Psoas muscle (tissue), 8 donors: ENCODE data around the gene PPP5C. TPM values are rescaled to one million over a fixed set of nuclear protein-coding genes. Genes with fewer than 3 reads are reported as not detected.

ENCODE experiments used
- ATAC-seq, 4 donors: fragments of 200-7000 bp; cut with Tn5 transposase; one replicate each; pipeline ENCODE4 v1.9.1; 2020; ENCODE audit warnings: moderate library complexity in 3 of 4, mild to moderate bottlenecking in 2 of 4
- DNase-seq, 2 donors: peaks; one replicate each; pipeline ENCODE4 v3.0.0-alpha.2; 2020
- H3K27ac ChIP-seq: fragments of 200-600 bp; one replicate; pipeline ENCODE4 v1.8.0; 2022
- H3K27me3 ChIP-seq, 3 donors: fragments of 200-600 bp in 1 of 3; one replicate each; pipeline versions ENCODE4 v1.6.1 to v1.8.0; 2013 to 2022; ENCODE audit warnings: low read length in 2 of 3, mild to moderate bottlenecking in 2 of 3, moderate library complexity in 1 of 3; ENCODE audit not compliant: insufficient read depth in 3 of 3
- H3K36me3 ChIP-seq, 2 donors: fragments of 200-600 bp in 1 of 2; one replicate each; pipeline versions ENCODE4 v1.6.1 to v1.8.0; 2013 to 2022; ENCODE audit warnings: low read depth in 1 of 2, mild to moderate bottlenecking in 1 of 2, moderate library complexity in 1 of 2; ENCODE audit not compliant: insufficient read depth in 1 of 2
- H3K4me1 ChIP-seq: fragments of 200-600 bp; one replicate; pipeline ENCODE4 v1.8.0; 2022
- H3K4me3 ChIP-seq: fragments of 200-600 bp; one replicate; pipeline ENCODE4 v1.8.0; 2022; ENCODE audit warnings: mild to moderate bottlenecking
- H3K9me3 ChIP-seq: fragments of 200-600 bp; one replicate; pipeline ENCODE4 v1.8.0; 2022
- CTCF ChIP-seq: fragments of 200-600 bp; IDR thresholded peaks from one replicate; pipeline ENCODE4 v1.8.0; 2022; ENCODE audit warnings: antibody characterized with exemption
- WGBS, 3 donors: extraction: QIAGEN DNeasy Blood & Tissue Kit; methylation state at CpG; one replicate each; pipeline versions ENCODE4 v1.1.6 to v1.1.7; 2013; 5-methylcytosine and 5-hydroxymethylcytosine counted together
- intact Hi-C, 2 donors: fragments of 100-400 bp; cut with DNase I; formaldehyde crosslinking; loops; one replicate each; pipeline versions ENCODE4 v1.11.0 to v1.14.2; 2022
- polyA plus RNA-seq, 3 donors: library from polyadenylated mRNA; stranded (reverse); fragments of 200-250 nt; gene quantifications; one replicate each; pipeline ENCODE4 v1.2.3, GENCODE V29; 2013
- total RNA-seq, 4 donors: library from RNA; stranded (reverse); fragmentation: NEBNext Ultra II Directional in 2 of 4; extraction: Animal tissue kit (Norgen Biotek cat#: 25700) in 2 of 4; gene quantifications; one replicate each; pipeline versions ENCODE4 v1.2.1 to v1.2.4, GENCODE V29; 2021 to 2023
- donor health status: healthy with polysubstance abuse.
- donor health status: DM: no; HTN: no; CAD: no; lungs with moderate emphysema.
- donor health status: Bipolar disorder and iron deficiency.
- donor health status: healthy.
- donor health status: DM: yes; HTN: yes; CAD: no.
- donor health status: DM: no; HTN: no; CAD: no.
- donor health status: DM: no; HTN: no; CAD: no.
- donor health status: DM: yes; HTN: yes; CAD: no.

PPP5C gene
- total and polyA plus RNA-seq, 7 donors, result 39.7 to 73.6 (median 51.9) TPM

- DNase-seq, result no peak
- peak overlapping the region; percentile 100 for H3K4me3 ChIP-seq
- TF ChIP-seq CTCF, result no peak
- ATAC-seq, result no peak
- peaks cover 43% of the 10 kb centered on the region for H3K4me1 ChIP-seq
- peaks cover 0 to 1% of the 10 kb centered on the region in 2 donors for H3K36me3 ChIP-seq
- WGBS, 3 donors, result 74 to 87% (median 79%) methylated on average over 4 to 5 of the region's 5 CpGs
- no peaks in the 10 kb centered on the region for H3K27me3 ChIP-seq
- H3K27ac ChIP-seq, result no peak overlapping the region
- no peaks in the 10 kb centered on the region for H3K9me3 ChIP-seq
- intact Hi-C loops, result no loop called here
Measured at GRCh38 chr19:46347985-46348384, 1.1 kb downstream of the PPP5C start.

- ATAC-seq (no peak), DNase-seq (no peak)
- Histone ChIP-seq H3K27me3 (no peaks in the 10 kb centered on the region), H3K9me3 (no peaks in the 10 kb centered on the region), H3K36me3 (peaks cover 5 to 16% of the 10 kb centered on the region in 2 donors), H3K4me1 (peaks cover 43% of the 10 kb centered on the region), H3K4me3 (peak overlapping the region; percentile 32), H3K27ac (peak overlapping the region; percentile 65)
- WGBS, 3 donors, result 66 to 68% (median 67%) methylated on average over 11 of the region's 11 CpGs
- TF ChIP-seq CTCF, result no peak
- intact Hi-C loops, result no loop called here
Measured at GRCh38 chr19:46349311-46349993, 2.6 kb downstream of the PPP5C start.

DNA sequence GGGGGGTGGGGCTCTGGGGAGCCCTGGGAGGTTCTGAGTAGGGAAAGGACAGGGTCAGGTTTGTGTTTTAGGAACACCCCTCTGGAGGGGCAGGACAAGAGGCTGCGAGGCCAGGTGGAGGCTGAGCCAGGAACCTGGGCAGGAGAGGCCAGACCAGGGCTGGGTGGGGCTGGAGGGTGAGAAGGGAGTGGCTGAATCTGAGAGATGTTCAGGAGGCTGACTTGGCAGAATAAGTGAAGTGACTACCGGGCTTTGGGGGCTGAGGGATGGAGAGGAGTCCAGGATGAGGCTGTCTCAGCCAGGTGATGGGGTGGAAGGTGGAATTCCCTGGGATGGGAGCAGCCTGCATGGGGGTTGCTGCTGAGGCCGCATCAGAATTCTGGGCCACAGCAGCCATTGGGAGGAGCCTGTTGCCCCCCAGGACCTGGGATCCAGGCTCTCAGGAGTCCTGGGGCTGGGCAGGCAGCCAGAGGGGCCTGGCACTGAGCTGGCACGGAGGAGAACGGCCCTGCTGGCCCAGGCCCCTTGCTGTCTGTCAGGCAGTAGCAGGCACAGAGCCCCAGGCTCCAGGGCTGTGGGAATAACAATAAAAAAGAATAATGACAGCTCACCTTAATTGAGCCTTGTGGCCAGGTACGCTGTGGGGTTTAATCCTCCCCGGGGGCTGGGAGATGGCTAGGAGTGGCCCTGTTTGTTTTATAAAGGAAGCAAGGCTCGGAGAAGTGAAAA, 3.3 kb downstream of the PPP5C start:
- DNase-seq (no peak), ATAC-seq (no peak)
- TF ChIP-seq CTCF, result no peak
- intact Hi-C loops, result no loop called here
- Histone ChIP-seq H3K4me3 (peak overlapping the region; percentile 32), H3K36me3 (peaks cover 5 to 24% of the 10 kb centered on the region in 2 donors), H3K27ac (peak overlapping the region; percentile 65), H3K4me1 (peaks cover 43% of the 10 kb centered on the region), H3K9me3 (no peaks in the 10 kb centered on the region), H3K27me3 (no peaks in the 10 kb centered on the region)
- 32 to 46% (median 38%) methylated on average over 8 of the region's 8 CpGs for WGBS, 3 donors

DNA sequence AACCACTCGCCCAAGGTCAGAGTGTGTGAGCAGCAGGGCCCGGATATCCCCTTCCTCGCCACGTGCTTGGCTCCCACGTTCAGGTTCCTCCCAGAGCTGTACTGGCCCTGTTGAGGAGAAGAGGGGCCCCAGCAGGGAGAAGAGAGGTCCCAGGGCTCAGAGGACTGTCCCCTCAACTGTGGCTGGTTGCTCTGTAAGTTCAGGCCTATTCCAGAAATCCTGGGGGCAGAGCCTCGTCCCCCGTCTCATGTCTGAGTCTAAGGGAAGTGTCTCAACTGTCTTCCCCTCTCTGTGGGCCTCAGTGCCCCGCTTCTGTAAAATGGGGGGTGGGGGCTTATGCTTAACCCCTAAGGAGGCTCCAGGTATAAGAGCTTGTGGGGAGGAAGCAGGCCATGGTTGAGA, 3.9 kb downstream of the PPP5C start:
- intact Hi-C loops, result no loop called here
- DNase-seq (no peak), ATAC-seq (no peak)
- 39 to 55% (median 41%) methylated on average over 8 of the region's 8 CpGs for WGBS, 3 donors
- Histone ChIP-seq H3K27me3 (no peaks in the 10 kb centered on the region), H3K27ac (peak overlapping the region; percentile 65), H3K4me1 (peaks cover 43% of the 10 kb centered on the region), H3K4me3 (peak overlapping the region; percentile 32), H3K9me3 (no peaks in the 10 kb centered on the region), H3K36me3 (peaks cover 5 to 29% of the 10 kb centered on the region in 2 donors)
- no peak for TF ChIP-seq CTCF
